OCI-LY3 (cell line): ENCODE results near the gene SAMD11.

Experiments
- EZH2phosphoT487 ChIP-seq: fragments of 200-600 bp; shearing (Covaris generic); IDR thresholded peaks from 2 replicates; pipeline ENCODE4 v1.6.1; 2018; ENCODE audit warnings: antibody characterized with exemption, mixed run types, low read depth
- TF ChIP-seq, protein P1 (sequence below): fragments of 200-600, 300-600 bp; sonication (generic); IDR thresholded peaks from 2 replicates; pipeline ENCODE4 v1.5.1; 2014; ENCODE audit warnings: antibody characterized with exemption, low read length, low read depth

DNA sequence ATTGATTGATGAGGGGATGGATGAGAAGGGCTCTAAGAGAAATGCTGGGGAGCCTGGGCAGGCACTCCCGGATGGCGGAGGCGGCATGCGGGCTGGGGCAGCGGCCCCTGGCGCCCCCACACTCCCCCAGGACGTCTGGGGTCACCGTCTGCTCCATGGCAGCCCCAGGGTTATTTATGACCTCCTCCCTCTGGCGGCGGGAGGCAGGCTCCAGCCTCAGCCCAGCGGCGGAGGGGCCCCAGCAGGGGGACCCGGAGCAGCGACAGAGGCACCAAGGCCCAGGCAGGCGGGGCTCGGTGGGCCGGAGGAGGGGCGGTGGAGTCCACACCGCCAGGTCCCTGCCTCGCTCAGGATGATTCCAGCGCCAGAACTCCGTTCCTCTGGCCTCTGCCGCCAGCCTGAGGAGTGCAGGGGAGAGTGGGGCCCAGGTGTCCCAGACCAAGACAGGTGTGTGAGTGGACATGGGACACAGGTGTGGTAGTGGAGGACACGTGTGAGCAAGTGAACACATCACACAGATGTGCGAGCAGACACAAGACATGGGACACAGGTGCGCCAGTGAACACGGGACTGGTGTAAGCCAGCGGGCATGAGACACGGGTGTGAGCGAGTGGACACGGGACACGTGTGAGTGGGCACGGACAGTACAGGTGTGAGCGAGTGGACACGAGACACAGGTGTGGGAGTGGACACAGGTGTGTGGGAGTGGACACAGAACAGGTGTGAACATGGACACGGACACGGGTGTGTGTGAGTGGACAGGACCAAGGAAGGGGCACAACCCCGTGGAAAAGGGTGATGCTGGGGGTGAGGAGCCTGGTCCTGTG, 2.5 kb upstream of the SAMD11 start:
- TF ChIP-seq, protein P1, sequence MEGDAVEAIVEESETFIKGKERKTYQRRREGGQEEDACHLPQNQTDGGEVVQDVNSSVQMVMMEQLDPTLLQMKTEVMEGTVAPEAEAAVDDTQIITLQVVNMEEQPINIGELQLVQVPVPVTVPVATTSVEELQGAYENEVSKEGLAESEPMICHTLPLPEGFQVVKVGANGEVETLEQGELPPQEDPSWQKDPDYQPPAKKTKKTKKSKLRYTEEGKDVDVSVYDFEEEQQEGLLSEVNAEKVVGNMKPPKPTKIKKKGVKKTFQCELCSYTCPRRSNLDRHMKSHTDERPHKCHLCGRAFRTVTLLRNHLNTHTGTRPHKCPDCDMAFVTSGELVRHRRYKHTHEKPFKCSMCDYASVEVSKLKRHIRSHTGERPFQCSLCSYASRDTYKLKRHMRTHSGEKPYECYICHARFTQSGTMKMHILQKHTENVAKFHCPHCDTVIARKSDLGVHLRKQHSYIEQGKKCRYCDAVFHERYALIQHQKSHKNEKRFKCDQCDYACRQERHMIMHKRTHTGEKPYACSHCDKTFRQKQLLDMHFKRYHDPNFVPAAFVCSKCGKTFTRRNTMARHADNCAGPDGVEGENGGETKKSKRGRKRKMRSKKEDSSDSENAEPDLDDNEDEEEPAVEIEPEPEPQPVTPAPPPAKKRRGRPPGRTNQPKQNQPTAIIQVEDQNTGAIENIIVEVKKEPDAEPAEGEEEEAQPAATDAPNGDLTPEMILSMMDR: peak; percentile 4; the same call in 1 of the 2 replicates
- no peak for TF ChIP-seq EZH2phosphoT487
